Neural crest cell (in vitro differentiated cells): Measurements from ENCODE around the gene WSB2. TPM values are rescaled to one million over a fixed set of nuclear protein-coding genes. Genes with fewer than 3 reads are reported as not detected.

Source experiments
- DNase-seq: peaks from one replicate; pipeline ENCODE4 v3.0.0; 2021; ENCODE audit warnings: low read depth, mixed read lengths, low spot score
- H3K27ac Mint-ChIP-seq: one replicate; pipeline ENCODE4 v1.8.0; 2021; ENCODE audit warnings: mild to moderate bottlenecking, mixed read lengths; ENCODE audit not compliant: unreplicated experiment
- H3K27me3 Mint-ChIP-seq: 2 replicates; pipeline ENCODE4 v1.8.0; 2021; ENCODE audit warnings: low read depth, mild to moderate bottlenecking, mixed read lengths
- H3K36me3 Mint-ChIP-seq: 2 replicates; pipeline ENCODE4 v1.8.0; 2021; ENCODE audit warnings: low read depth, mild to moderate bottlenecking, mixed read lengths
- H3K4me1 Mint-ChIP-seq: 2 replicates; pipeline ENCODE4 v1.8.0; 2021; ENCODE audit warnings: mixed read lengths
- H3K4me3 Mint-ChIP-seq: one replicate; pipeline ENCODE4 v1.8.0; 2021; ENCODE audit warnings: mild to moderate bottlenecking, mixed read lengths
- H3K9me3 Mint-ChIP-seq: 2 replicates; pipeline ENCODE4 v1.8.0; 2021; ENCODE audit warnings: mixed read lengths
- total RNA-seq: library from RNA; stranded (reverse); gene quantifications from 2 replicates; pipeline ENCODE4 v1.2.1, GENCODE V29; 2021
- TF ChIP-seq, protein P1 (sequence below): fragments of 200-600 bp; sonication (generic); conservative IDR thresholded peaks from 2 replicates; pipeline ENCODE4 v1.5.0; 2021; ENCODE audit warnings: antibody characterized with exemption, mild to moderate bottlenecking

WSB2 gene
- total RNA-seq, 1 donor from 2014 or later = 78.6 TPM

DNA sequence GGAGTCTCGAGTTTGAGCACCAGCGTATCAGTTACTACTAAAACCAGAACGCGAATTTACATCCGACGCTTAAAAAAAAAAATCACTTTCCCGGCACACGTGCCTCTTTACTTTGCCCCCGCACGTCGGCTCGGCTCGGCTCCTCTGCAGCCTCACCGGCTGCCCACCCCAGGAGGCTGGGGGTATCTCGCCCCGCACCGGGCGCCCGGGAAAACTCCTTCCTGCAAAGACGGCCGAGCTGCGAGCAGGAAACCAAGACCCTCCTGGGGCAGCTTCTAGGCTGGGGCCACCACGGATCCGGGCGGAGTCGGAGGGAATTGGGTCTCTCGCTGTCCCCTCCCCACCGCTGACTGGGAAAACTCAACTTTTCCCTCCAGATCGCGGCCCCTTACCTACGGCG is 42.2 kb upstream of the WSB2 start:
- DNase-seq = no peak
- Mint-ChIP-seq H3K36me3 (no peaks in the 10 kb centered on the region), H3K27me3 (peaks cover 2% of the 10 kb centered on the region), H3K4me3 (peak overlapping the region; percentile 96), H3K4me1 (peaks cover 18% of the 10 kb centered on the region), H3K27ac (no peak overlapping the region), H3K9me3 (no peaks in the 10 kb centered on the region)
- TF ChIP-seq, protein P1, sequence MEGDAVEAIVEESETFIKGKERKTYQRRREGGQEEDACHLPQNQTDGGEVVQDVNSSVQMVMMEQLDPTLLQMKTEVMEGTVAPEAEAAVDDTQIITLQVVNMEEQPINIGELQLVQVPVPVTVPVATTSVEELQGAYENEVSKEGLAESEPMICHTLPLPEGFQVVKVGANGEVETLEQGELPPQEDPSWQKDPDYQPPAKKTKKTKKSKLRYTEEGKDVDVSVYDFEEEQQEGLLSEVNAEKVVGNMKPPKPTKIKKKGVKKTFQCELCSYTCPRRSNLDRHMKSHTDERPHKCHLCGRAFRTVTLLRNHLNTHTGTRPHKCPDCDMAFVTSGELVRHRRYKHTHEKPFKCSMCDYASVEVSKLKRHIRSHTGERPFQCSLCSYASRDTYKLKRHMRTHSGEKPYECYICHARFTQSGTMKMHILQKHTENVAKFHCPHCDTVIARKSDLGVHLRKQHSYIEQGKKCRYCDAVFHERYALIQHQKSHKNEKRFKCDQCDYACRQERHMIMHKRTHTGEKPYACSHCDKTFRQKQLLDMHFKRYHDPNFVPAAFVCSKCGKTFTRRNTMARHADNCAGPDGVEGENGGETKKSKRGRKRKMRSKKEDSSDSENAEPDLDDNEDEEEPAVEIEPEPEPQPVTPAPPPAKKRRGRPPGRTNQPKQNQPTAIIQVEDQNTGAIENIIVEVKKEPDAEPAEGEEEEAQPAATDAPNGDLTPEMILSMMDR = no peak

DNA sequence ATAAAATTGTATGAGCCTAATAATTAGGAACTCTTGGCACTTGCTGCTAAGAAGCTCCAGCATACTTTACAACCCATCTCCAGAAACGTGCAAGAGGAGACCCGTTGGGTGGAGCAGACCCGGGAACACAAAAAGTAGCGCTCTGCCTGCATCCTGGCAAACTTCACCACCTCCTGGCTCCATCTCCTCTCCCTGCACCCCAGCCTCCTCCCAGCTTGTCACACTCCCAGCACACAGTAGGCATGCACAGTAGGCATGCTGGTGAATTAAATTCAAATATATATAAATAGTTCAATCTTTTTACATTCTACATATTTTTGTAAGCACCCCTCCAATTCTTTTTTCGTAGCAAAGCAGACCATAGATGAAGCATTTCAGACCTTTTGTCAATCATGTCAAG is 41.6 kb upstream of the WSB2 start:
- Mint-ChIP-seq H3K27me3 (peaks cover 2% of the 10 kb centered on the region), H3K27ac (no peak overlapping the region), H3K4me1 (peaks cover 18% of the 10 kb centered on the region), H3K36me3 (no peaks in the 10 kb centered on the region), H3K4me3 (peak overlapping the region; percentile 96), H3K9me3 (no peaks in the 10 kb centered on the region)
- DNase-seq = no peak
- TF ChIP-seq, protein P1 = no peak

DNA sequence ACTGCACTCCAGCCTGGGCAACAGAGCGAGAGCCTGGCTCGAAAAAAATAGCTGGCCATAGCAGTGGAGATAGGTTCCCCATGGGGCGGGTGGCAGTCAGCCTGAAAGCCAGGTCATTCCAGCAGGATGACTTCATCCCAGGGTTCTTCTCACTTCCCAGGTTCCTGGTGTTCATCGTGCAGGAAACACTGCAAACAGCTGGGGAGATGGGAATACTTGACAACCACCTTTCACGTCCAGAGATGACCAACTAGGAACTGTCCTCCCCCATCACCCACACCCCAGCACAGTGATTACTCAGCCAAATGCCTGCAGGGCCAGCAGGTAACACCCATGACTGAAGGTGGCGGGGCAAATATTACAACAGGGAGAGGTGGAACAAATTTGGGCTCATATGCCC is 41.1 kb upstream of the WSB2 start:
- Mint-ChIP-seq H3K9me3 (no peaks in the 10 kb centered on the region), H3K4me1 (peaks cover 18% of the 10 kb centered on the region), H3K4me3 (peak overlapping the region; percentile 96), H3K27me3 (peaks cover 2% of the 10 kb centered on the region), H3K27ac (no peak overlapping the region), H3K36me3 (no peaks in the 10 kb centered on the region)
- DNase-seq = no peak
- TF ChIP-seq, protein P1 = no peak

DNA sequence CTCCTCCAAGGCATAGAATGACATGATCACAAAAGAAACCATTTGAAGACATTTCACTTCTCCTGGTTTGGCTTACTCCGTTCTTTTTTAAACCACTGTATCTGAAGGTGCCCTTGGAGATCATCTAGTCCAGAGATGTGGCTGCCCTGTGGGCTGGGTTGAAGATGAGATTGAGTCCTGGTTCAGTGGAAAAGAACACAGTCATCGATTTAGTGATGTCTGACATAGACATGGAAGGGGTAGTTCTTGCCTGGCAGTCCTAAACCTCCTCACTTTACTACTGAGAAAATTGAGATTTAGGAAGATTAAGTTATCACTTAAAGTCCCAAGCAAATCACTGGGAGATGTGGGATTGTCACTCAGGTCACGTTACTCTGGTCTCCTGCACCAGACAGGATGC is 40.1 kb upstream of the WSB2 start:
- Mint-ChIP-seq H3K4me3 (peak overlapping the region; percentile 96), H3K27ac (no peak overlapping the region), H3K9me3 (no peaks in the 10 kb centered on the region), H3K4me1 (peaks cover 18% of the 10 kb centered on the region), H3K36me3 (no peaks in the 10 kb centered on the region), H3K27me3 (peaks cover 2% of the 10 kb centered on the region)
- TF ChIP-seq, protein P1 = no peak
- no peak for DNase-seq

DNA sequence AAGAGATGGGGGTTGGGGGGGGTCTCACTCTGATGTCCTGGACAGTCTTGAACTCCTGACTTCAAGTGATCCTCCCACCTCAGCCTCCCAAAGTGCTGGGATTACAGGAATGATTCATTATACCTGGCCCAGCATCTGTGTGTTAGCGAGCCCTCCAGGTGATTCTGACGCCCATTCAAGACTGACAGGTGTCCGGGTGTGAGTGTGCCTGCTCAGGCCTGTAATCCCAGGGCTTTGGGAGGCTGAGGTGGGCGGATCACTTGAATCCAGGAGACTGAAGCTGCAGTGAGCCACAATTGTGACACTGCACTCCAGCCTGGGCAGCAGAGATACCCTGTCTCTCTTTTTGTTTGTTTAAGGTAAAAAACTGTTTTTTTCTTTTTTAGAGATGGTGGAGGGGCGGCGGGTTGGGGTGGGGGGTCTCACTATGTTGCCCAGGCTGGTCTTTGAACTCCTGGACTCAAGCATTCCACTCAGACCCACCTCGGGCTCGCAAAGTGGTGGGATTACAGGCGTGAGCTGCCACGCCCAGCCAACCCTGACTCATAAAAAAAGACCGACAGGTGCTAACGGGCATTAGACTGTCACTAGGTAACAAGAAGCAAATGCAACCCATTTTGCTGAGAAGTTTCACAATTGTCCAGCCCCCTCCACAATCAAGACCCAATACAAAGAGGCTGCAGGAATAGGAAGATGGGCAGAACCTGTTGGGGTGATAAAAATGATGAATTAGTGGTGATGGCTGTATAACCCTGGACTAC is 38.1 kb upstream of the WSB2 start:
- H3K27me3 Mint-ChIP-seq = peaks cover 2% of the 10 kb centered on the region
- no peak overlapping the region for H3K4me3 Mint-ChIP-seq
- H3K9me3 Mint-ChIP-seq = no peaks in the 10 kb centered on the region
- no peak overlapping the region for H3K27ac Mint-ChIP-seq
- DNase-seq = no peak
- TF ChIP-seq, protein P1 = no peak
- peaks cover 13% of the 10 kb centered on the region for H3K4me1 Mint-ChIP-seq
- no peaks in the 10 kb centered on the region for H3K36me3 Mint-ChIP-seq
